NOMO-1 treated with DMSO at 0.1 percent for 48 hours (cell line): ENCODE results near the gene SNAPC2.

Experiments used
- DNase-seq: peaks from one replicate; lab custom pipeline; 2025; ENCODE audit not compliant: unreplicated experiment; lab: John Stamatoyannopoulos, UW

Gene SNAPC2

GRCh38 chr19:7919610-7920518 is at the start of gene SNAPC2:
Gene SNAPC2, plus strand, starts transcription at chr19:7920338. Its CDS starts 29 bp downstream, at chr19:7920367.
- DNase-seq = peak; percentile 85

- peak; percentile 80 for DNase-seq
These were observed 49.3 kb upstream of the SNAPC2 start for GRCh38 chr19:7870571-7871436.

- peak; percentile 91 for DNase-seq
These were observed 48.5 kb upstream of the SNAPC2 start for GRCh38 chr19:7871437-7872305.

GRCh38 chr19:7872306-7873204 is 47.6 kb upstream of the SNAPC2 start:
- DNase-seq = no peak

- DNase-seq = no peak
These were observed 46.6 kb upstream of the SNAPC2 start for GRCh38 chr19:7873304-7874075.

- no peak for DNase-seq
These were observed 45.9 kb upstream of the SNAPC2 start, which contains the start of gene PRR36 for GRCh38 chr19:7874076-7874896. Gene PRR36, minus strand, starts transcription at chr19:7874390. Its CDS starts 701 bp downstream, at chr19:7873689.

- no peak for DNase-seq
These were observed 45.3 kb upstream of the SNAPC2 start for GRCh38 chr19:7874897-7875273.

GRCh38 chr19:7877249-7877836 is 42.8 kb upstream of the SNAPC2 start:
- DNase-seq = no peak

- DNase-seq = no peak
These were observed 40.9 kb upstream of the SNAPC2 start for GRCh38 chr19:7879111-7879807.

- DNase-seq = peak; percentile 10
These were observed 40.3 kb upstream of the SNAPC2 start for GRCh38 chr19:7879836-7880235.

- no peak for DNase-seq
These were observed 38.2 kb upstream of the SNAPC2 start for GRCh38 chr19:7881910-7882309.

- no peak for DNase-seq
These were observed 37.0 kb upstream of the SNAPC2 start for GRCh38 chr19:7883105-7883504.

- no peak for DNase-seq
These were observed 36.2 kb upstream of the SNAPC2 start for GRCh38 chr19:7883796-7884570.

GRCh38 chr19:7885818-7886217 is 34.3 kb upstream of the SNAPC2 start:
- no peak for DNase-seq

- DNase-seq = peak; percentile 25
These were observed 32.6 kb upstream of the SNAPC2 start for GRCh38 chr19:7887408-7888144.
